HG02885 (cell line): Measurements from ENCODE around the gene HORMAD2.
"Not testable (repeated sequence)": the region's sequence is repeated elsewhere in the genome, so short reads cannot be mapped to it uniquely, and the experiment has no call there.

Source experiments
- ATAC-seq: cut with Tn5 transposase; IDR thresholded peaks from one replicate; pipeline ENCODE4 v1.9.1; 2021; ENCODE audit warnings: mild to moderate bottlenecking; ENCODE audit not compliant: unreplicated experiment, poor library complexity

HORMAD2 gene

GRCh38 chr22:30186041-30186440 is 105.8 kb downstream of the HORMAD2 start:
- ATAC-seq, result no peak

- ATAC-seq, result no peak
These were observed 106.2 kb downstream of the HORMAD2 start for GRCh38 chr22:30186510-30186909.

- no peak for ATAC-seq
These were observed 106.8 kb downstream of the HORMAD2 start for GRCh38 chr22:30187094-30187493.

- ATAC-seq, result no peak
These were observed 107.5 kb downstream of the HORMAD2 start for GRCh38 chr22:30187529-30188407.

GRCh38 chr22:30188911-30189310 is 108.6 kb downstream of the HORMAD2 start:
- ATAC-seq, result no peak

- no peak for ATAC-seq
These were observed 110.3 kb downstream of the HORMAD2 start for GRCh38 chr22:30190574-30190973.

- no peak for ATAC-seq
These were observed 110.9 kb downstream of the HORMAD2 start for GRCh38 chr22:30191040-30191701.

GRCh38 chr22:30192427-30192826 is 112.2 kb downstream of the HORMAD2 start:
- ATAC-seq, result no peak

- ATAC-seq, result no peak
These were observed 112.9 kb downstream of the HORMAD2 start for GRCh38 chr22:30193031-30193775.

GRCh38 chr22:30195245-30196140 is 115.2 kb downstream of the HORMAD2 start:
- no peak for ATAC-seq

GRCh38 chr22:30196141-30196879 is 116.0 kb downstream of the HORMAD2 start:
- ATAC-seq, result no peak

- ATAC-seq, result no peak
These were observed 116.6 kb downstream of the HORMAD2 start for GRCh38 chr22:30196880-30197336.

- no peak for ATAC-seq
These were observed 117.1 kb downstream of the HORMAD2 start for GRCh38 chr22:30197389-30197788.

- no peak for ATAC-seq
These were observed 118.0 kb downstream of the HORMAD2 start for GRCh38 chr22:30198152-30198825.

- ATAC-seq, result no peak
These were observed 118.7 kb downstream of the HORMAD2 start for GRCh38 chr22:30198921-30199320.

GRCh38 chr22:30200905-30201304 is 120.6 kb downstream of the HORMAD2 start:
- ATAC-seq, result not testable (repeated sequence)

- ATAC-seq, result no peak
These were observed 121.7 kb downstream of the HORMAD2 start for GRCh38 chr22:30201945-30202344.

- ATAC-seq, result no peak
These were observed 122.3 kb downstream of the HORMAD2 start for GRCh38 chr22:30202531-30203006.
